Stomach smooth muscle (tissue), 2 donors: ENCODE data around the gene KLHL41.

Experiments used
- H3K27ac ChIP-seq: one replicate; pipeline ENCODE4 v1.7.0; 2013; ENCODE audit warnings: mild to moderate bottlenecking, low read length, inconsistent platforms
- H3K27me3 ChIP-seq, 2 donors: one replicate each; pipeline ENCODE4 v1.7.0; 2013; ENCODE audit warnings: low read length in 2 of 2; ENCODE audit not compliant: insufficient read depth in 2 of 2, control insufficient read depth in 1 of 2
- H3K36me3 ChIP-seq, 2 donors: one replicate each; pipeline ENCODE4 v1.7.0; 2013; ENCODE audit warnings: low read length in 2 of 2; ENCODE audit not compliant: control insufficient read depth in 2 of 2, insufficient read depth in 2 of 2
- H3K4me1 ChIP-seq: one replicate; pipeline ENCODE4 v1.7.0; 2013; ENCODE audit warnings: low read length; ENCODE audit not compliant: control insufficient read depth, insufficient read depth
- H3K4me3 ChIP-seq, 2 donors: one replicate each; pipeline ENCODE4 v1.7.0; 2013; ENCODE audit warnings: low read length in 2 of 2
- H3K9ac ChIP-seq, 2 donors: one replicate each; pipeline ENCODE4 v1.7.0; 2013; ENCODE audit warnings: low read length in 2 of 2, mild to moderate bottlenecking in 1 of 2
- H3K9me3 ChIP-seq, 2 donors: one replicate each; pipeline ENCODE4 v1.7.0; 2013; ENCODE audit warnings: low read length in 2 of 2; ENCODE audit not compliant: control insufficient read depth in 2 of 2
- donor health status: healthy.
- donor health status: Pancreatic carcinoma.

KLHL41 gene

DNA sequence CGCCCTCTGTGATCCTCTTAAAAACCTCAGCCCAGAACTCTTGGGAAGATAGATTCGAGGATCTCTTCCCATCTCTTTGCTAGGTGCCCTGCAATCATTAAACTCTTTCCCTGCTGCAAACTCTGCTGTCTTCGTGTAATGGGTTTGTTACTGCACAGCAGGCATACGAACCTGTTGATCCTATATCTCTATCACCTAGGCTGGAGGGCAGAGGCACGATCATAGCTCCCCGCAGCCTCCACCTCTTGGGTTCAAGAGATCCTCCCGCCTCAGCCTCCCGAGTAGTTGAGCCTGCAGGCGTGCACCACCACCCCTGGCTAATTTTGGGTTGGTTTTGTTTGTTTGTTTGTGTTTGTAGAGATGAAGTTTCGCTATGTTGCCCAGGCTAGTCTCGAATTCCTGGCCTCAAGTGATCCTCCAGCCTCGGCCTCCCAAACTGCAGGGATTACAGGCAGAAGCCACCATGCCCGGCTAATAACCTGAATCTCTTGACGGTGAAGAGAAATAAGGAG, 30.7 kb upstream of the KLHL41 start:
- Histone ChIP-seq H3K9ac (peak overlapping the region; percentile 91 to 94), H3K36me3 (peaks cover 2 to 12% of the 10 kb centered on the region in 2 donors), H3K27ac (peak overlapping the region; percentile 71)

DNA sequence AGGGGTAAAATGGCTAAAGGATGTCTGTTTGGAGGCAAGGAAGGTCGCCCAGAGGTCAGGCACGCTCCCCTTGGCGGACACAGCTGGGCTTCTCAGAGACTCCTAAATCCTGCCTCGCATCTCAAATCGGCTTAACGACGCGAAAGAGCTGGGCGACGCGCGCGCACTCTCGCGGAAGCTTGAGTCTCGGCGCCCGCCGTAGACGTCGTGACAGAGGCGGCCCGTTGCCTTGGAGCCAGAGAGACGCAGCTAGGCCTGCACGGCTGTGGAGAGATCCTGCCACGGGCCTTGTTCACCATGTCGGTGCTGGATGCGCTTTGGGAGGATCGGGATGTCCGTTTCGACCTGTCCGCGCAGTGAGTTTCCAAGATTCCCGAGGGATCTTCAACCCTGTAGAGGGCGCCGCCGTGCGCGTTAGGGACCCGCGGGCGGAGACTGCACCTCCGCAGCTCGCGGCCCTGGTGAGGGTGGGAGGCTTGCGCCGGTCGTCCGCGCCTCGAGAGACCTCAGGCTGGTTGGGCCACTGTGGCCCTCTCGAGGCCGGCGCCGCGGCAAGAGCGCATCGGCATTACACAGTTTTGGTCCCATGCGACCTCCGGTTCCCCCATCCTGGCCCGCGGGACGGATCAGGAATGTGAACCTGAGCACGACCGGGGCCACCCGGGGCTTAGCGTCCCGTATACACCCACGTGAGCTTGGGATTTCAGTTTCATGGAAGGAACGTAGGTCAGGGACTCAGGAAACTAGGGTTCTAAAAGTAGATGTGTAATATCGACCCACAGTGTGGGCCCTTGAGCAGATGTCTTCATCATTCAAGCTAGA, 30.0 kb upstream of the KLHL41 start, which contains the start of gene BBS5:
Gene BBS5 (plus strand): TSS at position 238 of the 822 bp plus-strand sequence. CDS start 60 bp downstream, at position 298.
- H3K4me3 ChIP-seq, result peak within 1 kb of the TSS; percentile 92 to 95
- peaks cover 7 to 12% of the 10 kb centered on the region in 2 donors for H3K36me3 ChIP-seq
- H3K4me1 ChIP-seq, result peaks cover 12% of the 10 kb centered on the region
- H3K9ac ChIP-seq, result peak within 1 kb of the TSS; percentile 91 to 94
- H3K27ac ChIP-seq, result peak within 1 kb of the TSS; percentile 71
- no peaks in the 10 kb centered on the region for H3K9me3 ChIP-seq
- H3K27me3 ChIP-seq, result no peaks in the 10 kb centered on the region

More for the DNA sequence above, 30.7 kb upstream of the KLHL41 start:
- peak overlapping the region; percentile 92 to 95 for H3K4me3 ChIP-seq
- peaks cover 12% of the 10 kb centered on the region for H3K4me1 ChIP-seq
- H3K9me3 ChIP-seq, result no peaks in the 10 kb centered on the region
- H3K27me3 ChIP-seq, result no peaks in the 10 kb centered on the region

DNA sequence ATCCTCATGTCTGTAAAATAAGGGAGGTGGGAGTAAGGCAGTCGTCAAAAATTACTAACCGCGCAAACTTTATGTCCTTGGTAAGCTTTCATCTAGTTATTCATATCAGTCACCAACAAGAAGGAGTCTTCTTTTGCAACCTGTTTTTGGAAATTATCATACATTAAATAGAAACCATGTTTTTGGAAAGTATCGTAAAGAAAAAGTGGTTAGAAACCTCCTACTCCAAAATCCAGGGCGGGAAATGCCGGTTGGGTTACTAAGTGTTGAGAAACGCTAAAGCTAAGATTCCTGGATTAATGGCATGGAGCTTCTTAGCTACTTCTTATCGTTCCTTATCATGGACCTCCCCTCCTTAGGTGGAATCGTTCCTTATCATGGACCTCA, 29.4 kb upstream of the KLHL41 start:
- Histone ChIP-seq H3K9me3 (no peaks in the 10 kb centered on the region), H3K27me3 (no peaks in the 10 kb centered on the region), H3K4me1 (peaks cover 12% of the 10 kb centered on the region), H3K9ac (peak overlapping the region; percentile 91 to 94), H3K36me3 (peaks cover 8 to 12% of the 10 kb centered on the region in 2 donors), H3K27ac (peak overlapping the region; percentile 71), H3K4me3 (peak overlapping the region; percentile 92 to 95)

DNA sequence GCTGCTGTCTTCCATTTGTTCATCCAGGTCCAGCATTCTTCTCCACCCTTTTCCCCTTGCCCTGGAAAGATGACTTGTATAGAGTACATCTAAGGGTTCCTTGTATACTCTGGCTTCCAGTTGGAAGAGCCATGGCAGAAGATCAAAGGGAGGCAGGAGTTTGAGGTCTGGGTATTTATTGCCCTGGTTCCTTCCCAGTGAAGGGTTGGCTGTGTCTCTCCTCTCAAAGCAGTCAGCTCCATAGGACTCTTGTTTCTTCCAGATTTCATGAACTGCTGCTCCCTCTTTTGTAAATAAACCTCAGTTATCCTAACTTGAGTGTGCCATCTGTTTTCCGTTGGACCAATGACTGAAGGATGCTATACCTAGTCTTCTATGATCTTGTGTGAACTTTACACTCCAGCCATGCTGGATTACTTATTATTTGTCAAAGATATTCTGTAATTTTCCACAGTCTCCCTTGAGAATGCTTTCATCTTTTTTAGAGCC, 23.8 kb upstream of the KLHL41 start:
- H3K9me3 ChIP-seq, result no peaks in the 10 kb centered on the region
- no peak overlapping the region for H3K9ac ChIP-seq
- no peak overlapping the region for H3K27ac ChIP-seq
- H3K4me1 ChIP-seq, result no peaks in the 10 kb centered on the region
- H3K4me3 ChIP-seq, result no peak overlapping the region
- H3K36me3 ChIP-seq, result peaks cover 8 to 17% of the 10 kb centered on the region in 2 donors
- no peaks in the 10 kb centered on the region for H3K27me3 ChIP-seq

DNA sequence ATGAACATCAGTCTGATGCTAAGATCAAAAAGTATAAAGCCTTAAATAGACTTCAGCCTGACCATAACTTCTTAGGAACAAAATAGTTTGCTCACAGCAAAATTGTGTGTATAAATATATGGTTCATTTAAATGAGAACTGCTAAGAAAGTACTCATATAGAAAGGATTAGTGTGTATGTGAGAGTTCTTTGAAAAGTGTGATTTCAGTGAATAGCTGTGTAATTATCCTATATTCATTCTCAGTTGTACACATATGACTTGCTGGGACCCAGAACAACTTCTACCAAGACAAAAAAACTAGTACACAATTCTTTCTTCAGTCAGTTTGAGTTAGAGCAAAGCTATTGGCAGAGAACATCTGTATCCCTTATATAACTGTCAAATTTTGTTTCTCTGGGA, 23.0 kb upstream of the KLHL41 start:
- Histone ChIP-seq H3K9me3 (no peaks in the 10 kb centered on the region), H3K4me1 (no peaks in the 10 kb centered on the region), H3K9ac (no peak overlapping the region), H3K27ac (no peak overlapping the region), H3K36me3 (peaks cover 8 to 20% of the 10 kb centered on the region in 2 donors), H3K27me3 (no peaks in the 10 kb centered on the region), H3K4me3 (no peak overlapping the region)

DNA sequence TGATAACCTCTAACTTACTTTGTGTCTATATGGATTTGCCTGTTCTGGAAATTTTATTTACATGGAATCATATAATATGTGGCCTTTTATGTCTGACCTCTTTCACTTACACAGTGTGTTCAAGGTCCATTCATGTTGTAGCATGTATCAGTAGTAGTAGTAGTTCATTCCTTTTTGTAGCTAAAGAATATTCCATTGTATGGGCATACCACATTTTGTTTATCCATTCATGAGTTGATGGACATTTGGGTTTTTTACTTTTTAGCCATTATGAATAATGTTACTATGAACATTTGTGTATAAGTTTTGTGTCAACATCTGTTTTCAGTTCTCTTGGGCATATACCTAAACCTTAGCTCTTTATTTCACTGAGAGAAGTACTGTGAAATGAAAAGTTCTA, 18.7 kb upstream of the KLHL41 start:
- Histone ChIP-seq H3K36me3 (peaks cover under 1 to 12% of the 10 kb centered on the region in 2 donors), H3K4me3 (no peak overlapping the region), H3K9ac (no peak overlapping the region)

DNA sequence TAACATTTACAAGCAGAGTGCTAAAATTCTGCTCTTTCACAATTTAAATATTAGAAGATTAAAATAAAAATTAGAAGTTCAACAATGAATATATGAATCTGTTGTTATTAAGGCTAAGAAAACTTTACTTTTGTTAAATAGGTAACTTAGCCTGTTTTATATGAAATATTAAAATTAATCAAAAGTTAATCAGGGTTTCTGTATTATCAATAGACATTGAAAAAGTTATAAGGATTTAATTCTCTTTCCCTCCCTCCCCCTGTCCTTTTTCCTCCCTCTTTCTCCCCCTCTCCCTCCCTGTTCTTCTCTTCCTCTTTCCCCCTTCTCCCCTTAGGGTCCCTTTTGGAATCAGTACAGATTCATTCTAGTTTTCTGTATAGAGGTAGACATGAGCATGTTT, 18.1 kb upstream of the KLHL41 start:
- H3K4me3 ChIP-seq, result no peak overlapping the region
- peaks cover 3 to 14% of the 10 kb centered on the region in 2 donors for H3K36me3 ChIP-seq
- H3K27ac ChIP-seq, result no peak overlapping the region
- H3K27me3 ChIP-seq, result no peaks in the 10 kb centered on the region
- H3K4me1 ChIP-seq, result no peaks in the 10 kb centered on the region
- H3K9me3 ChIP-seq, result no peaks in the 10 kb centered on the region
- no peak overlapping the region for H3K9ac ChIP-seq

More for the DNA sequence above, 18.7 kb upstream of the KLHL41 start:
- H3K27ac ChIP-seq, result no peak overlapping the region
- H3K9me3 ChIP-seq, result no peaks in the 10 kb centered on the region
- no peaks in the 10 kb centered on the region for H3K27me3 ChIP-seq
- no peaks in the 10 kb centered on the region for H3K4me1 ChIP-seq

DNA sequence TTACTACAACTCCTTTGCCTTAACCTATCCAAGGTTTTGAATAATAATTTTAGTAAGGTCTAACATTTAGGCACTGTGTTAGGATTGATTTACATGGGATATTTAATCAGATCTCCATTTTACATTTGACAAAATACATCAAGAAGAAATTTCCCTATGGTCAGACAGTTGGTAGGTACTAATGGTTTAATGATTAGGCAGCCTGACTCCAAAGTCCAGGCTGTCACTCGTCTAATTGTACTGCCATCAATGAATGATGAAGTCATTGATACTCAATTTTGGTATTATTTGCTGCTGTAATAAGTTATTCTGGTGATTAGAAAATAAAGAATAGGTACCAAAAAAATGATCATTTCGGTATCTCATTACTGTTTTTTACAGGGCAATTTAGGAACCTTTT, 16.1 kb upstream of the KLHL41 start:
- Histone ChIP-seq H3K9me3 (no peaks in the 10 kb centered on the region), H3K36me3 (peaks cover 3 to 13% of the 10 kb centered on the region in 2 donors), H3K9ac (no peak overlapping the region), H3K27me3 (no peaks in the 10 kb centered on the region), H3K27ac (no peak overlapping the region), H3K4me3 (no peak overlapping the region), H3K4me1 (no peaks in the 10 kb centered on the region)

DNA sequence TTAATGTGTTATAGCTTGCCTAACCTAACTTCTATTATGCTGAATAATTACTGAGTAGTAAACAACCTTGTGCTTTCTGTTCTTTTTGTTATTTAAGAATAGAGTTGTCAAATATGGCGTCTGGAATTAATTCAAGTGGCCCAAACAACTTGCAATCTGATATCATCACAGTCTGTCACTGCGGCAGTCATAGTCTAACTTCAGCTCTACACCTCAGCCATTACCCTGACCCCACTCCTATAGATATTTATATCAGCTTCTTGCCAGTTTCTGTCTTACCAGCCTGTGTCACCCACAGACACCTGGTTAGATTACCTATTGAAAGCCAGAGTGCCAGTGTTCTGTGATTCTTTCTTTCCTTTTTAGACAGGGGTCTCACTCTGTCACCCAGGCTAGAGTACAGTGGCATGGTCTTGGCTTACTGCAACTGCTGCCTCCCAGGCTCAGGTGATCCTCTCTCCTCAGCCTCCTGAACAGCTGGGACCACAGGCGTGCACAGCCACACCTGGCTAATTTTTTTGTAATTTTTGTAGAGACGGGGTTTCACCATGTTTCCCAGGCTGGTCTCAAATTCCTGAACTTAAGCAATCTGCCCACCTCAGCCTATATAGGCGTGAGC, 14.1 kb upstream of the KLHL41 start:
- H3K27me3 ChIP-seq, result no peaks in the 10 kb centered on the region
- H3K4me3 ChIP-seq, result no peak overlapping the region
- no peak overlapping the region for H3K27ac ChIP-seq
- peaks cover 12 to 15% of the 10 kb centered on the region in 2 donors for H3K36me3 ChIP-seq
- no peaks in the 10 kb centered on the region for H3K4me1 ChIP-seq
- no peak overlapping the region for H3K9ac ChIP-seq
- H3K9me3 ChIP-seq, result no peaks in the 10 kb centered on the region

DNA sequence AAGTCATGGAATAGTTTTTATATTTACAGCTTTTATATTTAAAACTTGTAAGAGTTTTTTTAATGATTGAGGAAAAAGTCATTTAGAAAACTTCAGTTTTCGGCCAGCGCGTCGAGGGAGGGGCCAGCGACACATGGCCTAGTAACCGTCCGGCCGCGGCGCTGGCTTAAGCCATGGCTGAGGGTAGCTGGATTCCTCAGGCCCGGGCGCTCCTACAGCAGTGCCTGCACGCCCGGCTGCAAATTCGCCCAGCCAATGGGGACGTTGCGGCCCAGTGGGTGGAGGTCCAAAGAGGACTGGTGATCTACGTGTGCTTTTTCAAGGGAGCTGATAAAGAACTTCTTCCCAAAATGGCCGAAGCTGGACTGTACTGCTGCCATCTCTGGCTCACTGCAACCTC, 4.9 kb upstream of the KLHL41 start:
- peaks cover 2% of the 10 kb centered on the region for H3K4me1 ChIP-seq
- no peak overlapping the region for H3K27ac ChIP-seq
- H3K9me3 ChIP-seq, result peaks cover 0 to 4% of the 10 kb centered on the region in 2 donors
- H3K4me3 ChIP-seq, result no peak overlapping the region
- H3K27me3 ChIP-seq, result no peaks in the 10 kb centered on the region
- H3K9ac ChIP-seq, result no peak overlapping the region
- peaks cover 15 to 16% of the 10 kb centered on the region in 2 donors for H3K36me3 ChIP-seq
